ENCODE results near the gene GAS7.

GAS7 gene

DNA sequence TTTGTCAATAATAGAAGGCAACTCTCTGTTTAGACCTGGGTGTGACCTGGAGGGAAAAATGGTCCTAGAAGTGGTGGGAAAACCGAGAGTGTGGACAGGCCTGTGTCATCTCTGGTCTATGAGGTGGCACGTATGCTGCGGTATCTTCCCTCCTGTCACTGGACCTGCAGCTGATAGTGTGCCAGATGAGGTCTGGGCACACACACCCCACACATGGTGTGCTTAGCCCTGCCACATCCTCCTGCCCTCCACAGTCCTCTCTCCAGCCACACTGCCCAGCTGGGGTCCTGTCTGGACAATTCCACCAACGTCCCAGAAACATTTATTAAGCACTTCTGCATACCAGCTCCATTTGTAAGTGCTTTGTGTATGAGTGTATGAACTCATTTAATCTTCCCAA is 335.5 kb downstream of the GAS7 start:
- no peak overlapping the region for H3K4me3 ChIP-seq (ENCODE audit: low read depth, low read length)
- no peak for TF ChIP-seq CTCF (IDR thresholded peaks at IDR 0.05; ENCODE audit: low read depth, low read length)

DNA sequence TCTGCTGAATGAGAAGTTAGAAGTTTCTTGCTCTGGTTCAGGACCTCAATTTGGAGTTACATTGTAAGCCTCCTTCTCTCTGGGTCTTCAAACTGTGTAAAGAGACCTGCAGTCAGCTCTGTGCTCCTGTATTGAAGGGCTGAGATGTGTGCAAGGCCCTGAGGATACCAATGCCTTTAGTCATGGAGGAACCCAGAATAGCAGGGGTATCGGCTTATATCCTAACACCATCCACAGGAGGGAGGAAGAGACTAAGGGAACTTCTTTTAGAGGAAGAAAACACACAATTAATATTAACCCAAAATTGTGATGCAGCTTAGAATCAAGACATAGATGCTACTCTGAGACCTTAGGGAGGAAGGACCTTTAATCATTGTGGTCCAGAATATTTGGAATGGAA is 336.2 kb downstream of the GAS7 start:
- TF ChIP-seq CTCF (IDR thresholded peaks at IDR 0.05; ENCODE audit: low read depth, low read length), result no peak
- H3K4me3 ChIP-seq (ENCODE audit: low read depth, low read length), result no peak overlapping the region

GRCh38 chr17:9860851-9861250 is 337.6 kb downstream of the GAS7 start:
- TF ChIP-seq CTCF (IDR thresholded peaks at IDR 0.05; ENCODE audit: low read depth, low read length), result no peak
- H3K4me3 ChIP-seq (ENCODE audit: low read depth, low read length), result no peak overlapping the region
